Glomerular visceral epithelial cell (primary cell): ENCODE measurements around the gene GTF2IRD1.
"Not testable (repeated sequence)": the region's sequence is repeated elsewhere in the genome, so short reads cannot be mapped to it uniquely, and the experiment has no call there.

Source experiments
- DNase-seq: peaks from one replicate; pipeline ENCODE4 v3.0.0-alpha.2; 2016; ENCODE audit errors: extremely low spot score

GTF2IRD1 gene

GRCh38 chr7:74470504-74470903, 16.8 kb downstream of the GTF2IRD1 start:
- no peak for DNase-seq

GRCh38 chr7:74473116-74473515, 19.4 kb downstream of the GTF2IRD1 start:
- no peak for DNase-seq

GRCh38 chr7:74474271-74474865, 20.7 kb downstream of the GTF2IRD1 start:
- DNase-seq = no peak

GRCh38 chr7:74475243-74475986, 21.7 kb downstream of the GTF2IRD1 start:
- DNase-seq = no peak

GRCh38 chr7:74475987-74476350, 22.3 kb downstream of the GTF2IRD1 start:
- no peak for DNase-seq

- no peak for DNase-seq
Observed at GRCh38 chr7:74476626-74477025, 22.9 kb downstream of the GTF2IRD1 start.

- DNase-seq = no peak
Observed at GRCh38 chr7:74478671-74479065, 25.0 kb downstream of the GTF2IRD1 start.

GRCh38 chr7:74479066-74479781, 25.5 kb downstream of the GTF2IRD1 start:
- DNase-seq = peak; percentile 71

GRCh38 chr7:74479961-74480829, 26.5 kb downstream of the GTF2IRD1 start:
- peak; percentile 75 for DNase-seq

- DNase-seq = peak; percentile 74
Observed at GRCh38 chr7:74480861-74481417, 27.2 kb downstream of the GTF2IRD1 start.

GRCh38 chr7:74481458-74482196, 27.9 kb downstream of the GTF2IRD1 start:
- DNase-seq = peak; percentile 36

- DNase-seq = no peak
Observed at GRCh38 chr7:74482197-74482467, 28.4 kb downstream of the GTF2IRD1 start.

- peak; percentile 91 for DNase-seq
Observed at GRCh38 chr7:74482629-74483401, 29.1 kb downstream of the GTF2IRD1 start.

- peak; percentile 96 for DNase-seq
Observed at GRCh38 chr7:74483402-74484336, 30.0 kb downstream of the GTF2IRD1 start.

- no peak for DNase-seq
Observed at GRCh38 chr7:74485611-74486010, 31.9 kb downstream of the GTF2IRD1 start.

GRCh38 chr7:74488518-74489030, 34.9 kb downstream of the GTF2IRD1 start:
- not testable (repeated sequence) for DNase-seq

- no peak for DNase-seq
Observed at GRCh38 chr7:74489997-74490945, 36.6 kb downstream of the GTF2IRD1 start.

GRCh38 chr7:74491490-74491889, 37.8 kb downstream of the GTF2IRD1 start:
- DNase-seq = not testable (repeated sequence)
